NCI-H82 (cell line): ENCODE results near the gene PPP1R14D.
A peak's percentile ranks its signal among the peaks of the same experiment; 100 is the strongest.

Experiments
- DNase-seq: peaks from one replicate; lab custom pipeline; 2025; lab: John Stamatoyannopoulos, UW

The PPP1R14D gene

GRCh38 chr15:40819048-40819447 lies 9.5 kb downstream of the PPP1R14D start:
- no peak for DNase-seq

DNA sequence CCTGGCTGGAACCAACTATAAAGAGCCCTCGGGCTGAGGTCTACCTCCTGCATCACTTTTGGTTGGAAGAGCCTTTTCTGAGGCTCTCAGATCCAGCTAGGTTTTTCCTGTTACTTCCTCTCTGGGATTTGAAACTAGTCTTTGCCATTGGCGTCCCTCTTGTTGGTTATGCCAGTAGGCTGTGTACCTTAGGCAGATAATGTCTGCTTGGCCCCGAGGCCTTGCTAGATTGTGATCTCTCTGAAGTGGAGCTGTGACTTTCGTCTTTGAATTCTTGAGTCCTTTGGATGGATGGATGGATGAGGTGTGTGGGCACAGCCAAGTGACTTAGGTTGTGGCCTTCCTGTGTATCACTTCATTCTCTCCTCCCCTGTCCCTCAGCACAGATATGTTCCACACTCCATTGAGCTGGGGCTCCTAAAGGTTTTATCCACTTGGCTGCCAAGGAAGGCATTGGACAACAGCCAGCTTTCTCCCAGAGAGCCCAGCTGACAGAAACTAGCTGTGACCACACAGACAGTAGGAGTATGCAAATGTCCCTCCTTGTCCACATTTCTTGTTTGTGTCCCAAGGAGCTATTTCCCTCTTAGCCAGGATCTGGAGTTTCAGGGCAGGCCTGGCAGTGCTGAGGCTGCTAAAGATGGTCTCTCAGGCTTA lies 13.3 kb downstream of the PPP1R14D start:
- DNase-seq = peak; percentile 52

GRCh38 chr15:40812721-40813425 lies 15.6 kb downstream of the PPP1R14D start:
- no peak for DNase-seq

- no peak for DNase-seq
Observed at GRCh38 chr15:40808861-40809450, 19.6 kb downstream of the PPP1R14D start.

- no peak for DNase-seq
Observed at GRCh38 chr15:40807888-40808461, 20.5 kb downstream of the PPP1R14D start.

GRCh38 chr15:40807028-40807887 lies 21.2 kb downstream of the PPP1R14D start, which contains the start of the genes DNAJC17 and ZFYVE19:
DNAJC17 (minus strand) TSS chr15:40807473; CDS start chr15:40807446, 27 bp downstream.
ZFYVE19 (plus strand) TSS chr15:40807089; CDS start chr15:40807590, 501 bp downstream.
- peak; percentile 99 for DNase-seq

GRCh38 chr15:40806672-40807027 lies 21.9 kb downstream of the PPP1R14D start:
- DNase-seq = peak; percentile 58

- DNase-seq = no peak
Observed at GRCh38 chr15:40803688-40804087, 24.8 kb downstream of the PPP1R14D start.

DNA sequence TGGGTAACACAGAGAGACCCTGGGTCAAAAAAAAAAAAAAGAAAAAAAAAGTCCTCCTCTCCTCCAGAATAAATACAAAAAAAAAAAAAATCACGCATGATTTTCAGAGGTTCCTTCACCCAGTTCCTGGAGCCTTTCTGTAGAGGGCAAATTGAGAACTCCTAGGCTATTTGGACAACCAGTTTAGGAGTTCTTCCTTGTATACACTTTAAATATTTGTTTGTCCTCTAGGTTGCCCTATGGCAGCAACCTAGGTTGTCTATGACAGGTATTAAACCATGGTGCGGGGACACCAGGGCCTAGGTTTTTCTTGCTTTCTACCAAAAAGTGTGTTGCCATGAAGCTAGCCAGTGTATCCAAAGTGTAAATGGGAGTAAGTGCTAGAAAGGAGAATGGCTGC lies 25.4 kb downstream of the PPP1R14D start:
- DNase-seq = no peak

- no peak for DNase-seq
Observed at GRCh38 chr15:40799523-40799922, 29.0 kb downstream of the PPP1R14D start.

DNA sequence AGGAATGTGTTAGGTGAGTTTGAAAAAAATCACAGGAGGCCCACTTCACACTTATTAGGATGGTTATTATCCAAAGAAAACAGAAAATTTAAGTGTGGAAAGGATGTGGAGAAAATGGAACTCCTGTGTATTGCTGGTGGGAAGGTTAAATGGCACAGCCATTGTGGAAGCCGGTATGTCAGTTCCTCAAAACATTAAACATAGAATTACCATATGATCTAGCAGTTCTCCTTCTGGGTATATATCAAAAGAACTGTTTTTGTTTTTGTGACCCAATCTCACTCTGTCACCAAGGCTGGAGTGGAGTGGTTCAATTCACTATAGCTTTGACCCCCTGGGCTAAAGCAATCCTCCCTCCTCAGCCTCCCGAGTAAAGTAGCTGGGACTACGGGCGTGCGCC lies 32.0 kb downstream of the PPP1R14D start:
- no peak for DNase-seq

GRCh38 chr15:40796041-40796440 lies 32.5 kb downstream of the PPP1R14D start:
- DNase-seq = no peak

DNA sequence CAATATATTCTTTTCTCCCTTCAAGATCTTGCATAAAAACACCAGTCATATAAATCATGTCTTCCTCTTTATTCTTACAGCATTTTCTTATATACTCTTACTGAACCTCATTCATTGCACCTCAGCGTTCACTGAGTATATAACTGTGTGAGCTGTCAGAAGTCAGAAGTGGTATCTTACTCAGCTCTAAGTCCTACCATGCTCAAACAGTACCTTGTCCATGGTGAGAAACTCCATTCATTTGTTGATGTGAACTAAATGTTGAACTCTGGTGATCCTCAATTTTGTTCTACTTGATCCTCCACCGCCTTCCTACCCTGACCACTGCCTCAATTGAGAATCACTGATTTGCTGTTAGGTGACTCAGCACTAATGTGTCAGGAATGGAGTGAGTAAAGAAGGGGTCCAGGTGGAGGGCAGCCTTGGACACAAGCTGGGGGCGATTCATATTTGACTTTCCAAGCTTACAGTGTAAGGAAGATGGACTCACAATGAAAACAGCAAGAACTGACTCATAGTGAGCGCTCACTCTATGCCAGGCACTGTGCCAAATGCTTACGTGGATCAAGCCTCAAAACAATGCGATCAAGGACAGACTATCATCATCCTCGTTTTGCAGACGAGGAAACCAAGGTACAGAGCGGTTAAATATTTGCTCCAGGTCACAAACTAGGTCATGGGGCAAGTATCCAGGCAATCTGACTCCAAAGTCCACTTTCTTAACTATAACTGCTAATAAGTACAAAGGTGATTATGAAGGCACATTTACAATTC lies 35.1 kb downstream of the PPP1R14D start:
- DNase-seq = no peak

GRCh38 chr15:40792394-40792793 lies 36.1 kb downstream of the PPP1R14D start:
- no peak for DNase-seq

DNA sequence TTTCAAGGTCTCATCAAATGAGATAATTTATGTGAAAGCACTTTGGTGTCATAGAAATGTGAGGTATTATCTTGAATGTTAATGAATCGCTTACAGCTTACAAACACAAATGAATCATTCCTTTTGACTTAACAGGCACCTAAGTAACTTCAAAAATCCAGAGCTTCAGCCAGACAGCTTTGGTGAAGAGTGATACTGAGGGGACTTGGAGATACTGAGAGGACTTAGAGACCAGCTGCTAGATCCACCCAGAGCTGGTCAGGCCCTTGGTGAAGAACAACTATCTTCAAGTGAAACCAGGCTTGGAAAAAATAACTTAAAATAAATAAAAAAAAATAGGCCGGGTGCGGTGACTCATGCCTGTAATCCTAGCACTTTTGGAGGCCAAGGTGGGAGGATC lies 37.8 kb downstream of the PPP1R14D start:
- no peak for DNase-seq

- no peak for DNase-seq
Observed at GRCh38 chr15:40789999-40790398, 38.5 kb downstream of the PPP1R14D start.

GRCh38 chr15:40789119-40789518 lies 39.4 kb downstream of the PPP1R14D start:
- DNase-seq = no peak

- no peak for DNase-seq
Observed at GRCh38 chr15:40787991-40788390, 40.5 kb downstream of the PPP1R14D start.

GRCh38 chr15:40787344-40787841 lies 41.1 kb downstream of the PPP1R14D start:
- DNase-seq = no peak

DNA sequence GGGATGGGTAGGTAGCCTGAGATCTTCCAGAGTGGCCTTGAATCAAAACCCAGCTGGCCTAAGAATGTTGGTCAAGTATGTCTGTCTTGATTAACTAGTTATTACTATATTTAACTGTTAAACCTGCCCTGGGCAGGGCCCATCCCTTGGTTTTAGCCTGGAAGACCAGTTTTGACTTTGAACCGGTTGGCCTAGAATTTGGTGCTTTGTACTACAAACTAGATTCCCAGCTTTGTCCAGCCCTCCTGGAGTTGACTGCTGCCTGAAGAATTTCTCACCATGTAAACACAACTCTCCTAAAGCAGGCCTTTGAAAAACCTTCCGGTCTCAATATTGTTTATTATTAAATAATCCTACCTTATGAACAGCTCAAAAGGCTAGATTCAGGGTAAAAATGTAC lies 42.7 kb downstream of the PPP1R14D start:
- no peak for DNase-seq

GRCh38 chr15:40785164-40785563 lies 43.3 kb downstream of the PPP1R14D start:
- DNase-seq = no peak
